Measurements from ENCODE around the gene AKAP8. TPM values are rescaled to one million over a fixed set of nuclear protein-coding genes. Genes with fewer than 3 reads are reported as not detected.

AKAP8 gene
- total RNA-seq, 4 donors from 2014 or later, result 28.8 to 53.1 (median 34.8) TPM

- no peak for DNase-seq (ENCODE audit: low spot score in 2 of 2)
- WGBS, 2 donors, result 85 to 98% methylated on average over 2 of the region's 2 CpGs
- TF ChIP-seq, protein P1, sequence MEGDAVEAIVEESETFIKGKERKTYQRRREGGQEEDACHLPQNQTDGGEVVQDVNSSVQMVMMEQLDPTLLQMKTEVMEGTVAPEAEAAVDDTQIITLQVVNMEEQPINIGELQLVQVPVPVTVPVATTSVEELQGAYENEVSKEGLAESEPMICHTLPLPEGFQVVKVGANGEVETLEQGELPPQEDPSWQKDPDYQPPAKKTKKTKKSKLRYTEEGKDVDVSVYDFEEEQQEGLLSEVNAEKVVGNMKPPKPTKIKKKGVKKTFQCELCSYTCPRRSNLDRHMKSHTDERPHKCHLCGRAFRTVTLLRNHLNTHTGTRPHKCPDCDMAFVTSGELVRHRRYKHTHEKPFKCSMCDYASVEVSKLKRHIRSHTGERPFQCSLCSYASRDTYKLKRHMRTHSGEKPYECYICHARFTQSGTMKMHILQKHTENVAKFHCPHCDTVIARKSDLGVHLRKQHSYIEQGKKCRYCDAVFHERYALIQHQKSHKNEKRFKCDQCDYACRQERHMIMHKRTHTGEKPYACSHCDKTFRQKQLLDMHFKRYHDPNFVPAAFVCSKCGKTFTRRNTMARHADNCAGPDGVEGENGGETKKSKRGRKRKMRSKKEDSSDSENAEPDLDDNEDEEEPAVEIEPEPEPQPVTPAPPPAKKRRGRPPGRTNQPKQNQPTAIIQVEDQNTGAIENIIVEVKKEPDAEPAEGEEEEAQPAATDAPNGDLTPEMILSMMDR (IDR thresholded peaks at IDR 0.05), result no peak
- no peak for TF ChIP-seq POLR2A (IDR thresholded peaks at IDR 0.05)
Observed at GRCh38 chr19:15316498-15316897, 63.1 kb downstream of the AKAP8 start.

GRCh38 chr19:15315101-15315500, 64.5 kb downstream of the AKAP8 start:
- H3K4me3 ChIP-seq (ENCODE audit: low read depth, poor library complexity, severe bottlenecking), result no peak overlapping the region
- DNase-seq (ENCODE audit: low spot score in 2 of 2), result no peak
- intact Hi-C loops (cut with DNase I; ENCODE audit: low total_unique reads), result no loop called here
- TF ChIP-seq, protein P1 (IDR thresholded peaks at IDR 0.05), result no peak
- no peak for TF ChIP-seq POLR2A (IDR thresholded peaks at IDR 0.05)
- 56 to 60% methylated on average over 6 of the region's 6 CpGs for WGBS, 2 donors

More at GRCh38 chr19:15316498-15316897, 63.1 kb downstream of the AKAP8 start:
- no peak overlapping the region for H3K4me3 ChIP-seq (ENCODE audit: low read depth, poor library complexity, severe bottlenecking)
- intact Hi-C loops (cut with DNase I; ENCODE audit: low total_unique reads), result no loop called here

GRCh38 chr19:15313649-15314279, 65.8 kb downstream of the AKAP8 start:
- 70 to 76% methylated on average over 7 of the region's 7 CpGs for WGBS, 2 donors
- DNase-seq (ENCODE audit: low spot score in 2 of 2), result no peak
- intact Hi-C loops (cut with DNase I; ENCODE audit: low total_unique reads), result no loop called here
- H3K4me3 ChIP-seq (ENCODE audit: low read depth, poor library complexity, severe bottlenecking), result no peak overlapping the region
- TF ChIP-seq POLR2A (IDR thresholded peaks at IDR 0.05), result no peak
- TF ChIP-seq, protein P1 (IDR thresholded peaks at IDR 0.05), result no peak

DNA sequence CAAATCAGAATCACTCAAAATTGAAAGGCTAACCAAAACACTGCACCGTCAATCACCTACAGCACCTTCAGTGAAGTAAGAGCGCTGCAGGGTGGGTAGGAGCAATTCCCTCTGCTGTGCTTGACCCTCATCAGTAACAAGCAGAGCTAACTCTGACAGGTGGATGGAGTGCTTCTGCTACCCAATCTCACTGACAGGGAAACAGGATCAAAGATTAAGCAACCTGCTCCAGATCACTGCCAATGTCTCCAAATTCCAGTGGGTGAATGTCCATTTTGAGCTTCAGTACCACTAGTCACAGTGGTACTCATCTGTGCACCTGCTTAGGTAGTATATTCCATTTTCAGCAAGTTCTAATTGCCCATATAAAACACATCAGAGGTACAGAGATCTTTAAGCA, 72.4 kb downstream of the AKAP8 start:
- no peak for TF ChIP-seq POLR2A (IDR thresholded peaks at IDR 0.05)
- no peak overlapping the region for H3K4me3 ChIP-seq (ENCODE audit: low read depth, poor library complexity, severe bottlenecking)
- DNase-seq (ENCODE audit: low spot score in 2 of 2), result no peak
- intact Hi-C loops (cut with DNase I; ENCODE audit: low total_unique reads), result no loop called here
- 92 to 100% methylated on average over 2 of the region's 2 CpGs for WGBS, 2 donors

- DNase-seq (ENCODE audit: low spot score in 2 of 2), result no peak
- H3K4me3 ChIP-seq (ENCODE audit: low read depth, poor library complexity, severe bottlenecking), result no peak overlapping the region
- 84 to 87% methylated on average over 3 of the region's 3 CpGs for WGBS, 2 donors
- intact Hi-C loops (cut with DNase I; ENCODE audit: low total_unique reads), result no loop called here
- TF ChIP-seq, protein P1 (IDR thresholded peaks at IDR 0.05), result no peak
- TF ChIP-seq POLR2A (IDR thresholded peaks at IDR 0.05), result no peak
Observed at GRCh38 chr19:15305582-15306334, 73.8 kb downstream of the AKAP8 start.

- intact Hi-C loops (cut with DNase I; ENCODE audit: low total_unique reads), result no loop called here
- TF ChIP-seq POLR2A (IDR thresholded peaks at IDR 0.05), result no peak
- TF ChIP-seq, protein P1 (IDR thresholded peaks at IDR 0.05), result no peak
- no peak overlapping the region for H3K4me3 ChIP-seq (ENCODE audit: low read depth, poor library complexity, severe bottlenecking)
- no peak for DNase-seq (ENCODE audit: low spot score in 2 of 2)
- WGBS, 2 donors, result 36 to 41% methylated on average over 10 of the region's 10 CpGs
Observed at GRCh38 chr19:15304140-15304705, 75.4 kb downstream of the AKAP8 start.
